Parathyroid adenoma (tissue), 2 donors: ENCODE results near the gene PYY.

Source experiments
- H2AFZ ChIP-seq: fragments of 300-600 bp; sonication (generic); one replicate; pipeline ENCODE4 v1.7.0; 2017; ENCODE audit warnings: antibody characterized with exemption, mild to moderate bottlenecking
- H3K27ac ChIP-seq: fragments of 300-600 bp; sonication (generic); one replicate; pipeline ENCODE4 v1.7.0; 2017
- H3K27me3 ChIP-seq: fragments of 300-600 bp; sonication (generic); one replicate; pipeline ENCODE4 v1.7.0; 2017; ENCODE audit warnings: low read length; ENCODE audit not compliant: control insufficient read depth, insufficient read depth
- H3K36me3 ChIP-seq: fragments of 300-600 bp; sonication (generic); one replicate; pipeline ENCODE4 v1.7.0; 2017; ENCODE audit warnings: low read length; ENCODE audit not compliant: control insufficient read depth, insufficient read depth
- H3K4me1 ChIP-seq: fragments of 300-600 bp; sonication (generic); one replicate; pipeline ENCODE4 v1.7.0; 2017; ENCODE audit warnings: control low read depth
- H3K4me2 ChIP-seq: fragments of 300-600 bp; sonication (generic); one replicate; pipeline ENCODE4 v1.7.0; 2017; ENCODE audit warnings: low read length
- H3K4me3 ChIP-seq: fragments of 300-600 bp; sonication (generic); one replicate; pipeline ENCODE4 v1.7.0; 2017; ENCODE audit warnings: low read depth, low read length
- H3K79me2 ChIP-seq: fragments of 300-600 bp; sonication (generic); one replicate; pipeline ENCODE4 v1.7.0; 2017; ENCODE audit warnings: control low read depth
- H3K9ac ChIP-seq: fragments of 300-600 bp; sonication (generic); one replicate; pipeline ENCODE4 v1.7.0; 2017; ENCODE audit warnings: mild to moderate bottlenecking
- H3K9me3 ChIP-seq: fragments of 300-600 bp; sonication (generic); one replicate; pipeline ENCODE4 v1.7.0; 2017; ENCODE audit warnings: low read length; ENCODE audit not compliant: control insufficient read depth
- CTCF ChIP-seq: fragments of 300-600 bp; sonication (generic); IDR thresholded peaks from one replicate; pipeline ENCODE4 v1.7.0; 2017; ENCODE audit warnings: antibody characterized with exemption, mild to moderate bottlenecking
- donor health status: primary hyperparathyroidism.

Gene PYY

GRCh38 chr17:43905985-43906852, 47.5 kb downstream of the PYY start:
- Histone ChIP-seq H3K27ac (peak overlapping the region; percentile 77), H3K27me3 (no peaks in the 10 kb centered on the region), H3K9ac (peak overlapping the region; percentile 80), H3K9me3 (no peaks in the 10 kb centered on the region), H3K4me2 (peak overlapping the region; percentile 97), H3K4me3 (peak overlapping the region; percentile 77), H2AFZ (peak overlapping the region; percentile 95), H3K36me3 (no peaks in the 10 kb centered on the region), H3K4me1 (peaks cover 17% of the 10 kb centered on the region), H3K79me2 (no peaks in the 10 kb centered on the region)
- TF ChIP-seq CTCF: no peak

DNA sequence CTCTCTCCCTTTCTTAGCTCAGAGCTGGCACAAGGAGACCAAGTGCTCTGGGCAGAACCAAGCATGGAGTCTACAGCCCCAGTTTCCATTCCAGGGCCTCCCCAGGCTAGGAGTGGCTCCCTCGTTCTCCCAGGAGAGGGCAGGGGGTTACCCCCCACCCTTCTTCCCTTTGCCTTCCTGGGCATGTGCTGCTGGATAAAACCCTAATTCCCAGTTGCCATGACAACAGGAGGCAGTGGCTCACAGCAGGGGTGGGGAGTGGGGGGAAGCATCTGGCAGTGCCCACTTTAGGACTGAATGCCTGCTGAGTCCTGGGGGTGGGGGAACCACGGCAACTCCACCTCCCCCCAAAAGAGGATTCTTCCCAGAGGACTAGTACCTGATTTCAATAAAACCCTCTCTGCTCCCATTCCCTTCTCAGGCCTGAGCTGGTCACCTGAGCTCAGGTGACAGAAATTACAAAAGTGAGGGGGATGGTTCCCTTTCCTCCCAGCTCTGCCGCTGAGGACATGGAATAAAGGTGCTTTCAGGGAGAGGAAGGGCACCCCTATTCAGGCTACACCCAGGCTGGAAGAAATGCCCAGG, 48.2 kb downstream of the PYY start:
- no peaks in the 10 kb centered on the region for H3K9me3 ChIP-seq
- H3K27ac ChIP-seq: peak overlapping the region; percentile 77

More for the DNA sequence above, 48.2 kb downstream of the PYY start:
- peaks cover 20% of the 10 kb centered on the region for H3K4me1 ChIP-seq
- peak overlapping the region; percentile 77 for H3K4me3 ChIP-seq
- no peak for TF ChIP-seq CTCF
- peak overlapping the region; percentile 95 for H2AFZ ChIP-seq
- H3K9ac ChIP-seq: no peak overlapping the region
- H3K79me2 ChIP-seq: peaks cover 2% of the 10 kb centered on the region
- no peaks in the 10 kb centered on the region for H3K36me3 ChIP-seq
- H3K27me3 ChIP-seq: no peaks in the 10 kb centered on the region
- peak overlapping the region; percentile 97 for H3K4me2 ChIP-seq
